NOMO-1 treated with dmso at 0.1 percent for 144 hours (cell line): Measurements from ENCODE around the gene FAM149B1.
"Not testable (repeated sequence)": the region's sequence is repeated elsewhere in the genome, so short reads cannot be mapped to it uniquely, and the experiment has no call there.

Experiments used
- DNase-seq: peaks from one replicate; lab custom pipeline; 2025; ENCODE audit not compliant: unreplicated experiment; lab: John Stamatoyannopoulos, UW

The FAM149B1 gene

GRCh38 chr10:73229567-73229966 lies 61.6 kb downstream of the FAM149B1 start:
- DNase-seq, result peak; percentile 10

GRCh38 chr10:73232887-73233286 lies 65.0 kb downstream of the FAM149B1 start:
- no peak for DNase-seq

- DNase-seq, result no peak
These were observed 66.0 kb downstream of the FAM149B1 start for GRCh38 chr10:73233883-73234282.

GRCh38 chr10:73234695-73235094 lies 66.8 kb downstream of the FAM149B1 start:
- no peak for DNase-seq

- no peak for DNase-seq
These were observed 71.2 kb downstream of the FAM149B1 start for GRCh38 chr10:73238990-73239566.

- DNase-seq, result no peak
These were observed 72.0 kb downstream of the FAM149B1 start for GRCh38 chr10:73239908-73240307.

GRCh38 chr10:73244866-73245477 lies 77.1 kb downstream of the FAM149B1 start:
- DNase-seq, result no peak

- no peak for DNase-seq
These were observed 78.4 kb downstream of the FAM149B1 start for GRCh38 chr10:73246322-73246645.

- peak; percentile 89 for DNase-seq
These were observed 79.0 kb downstream of the FAM149B1 start, which contains the start of gene DNAJC9 for GRCh38 chr10:73246646-73247508. DNAJC9 (minus strand) TSS chr10:73247255; CDS start chr10:73247189, 66 bp downstream.

GRCh38 chr10:73247509-73248258 lies 79.8 kb downstream of the FAM149B1 start:
- DNase-seq, result no peak

GRCh38 chr10:73248259-73248724 lies 80.4 kb downstream of the FAM149B1 start:
- DNase-seq, result no peak

- DNase-seq, result no peak
These were observed 83.9 kb downstream of the FAM149B1 start for GRCh38 chr10:73251683-73252444.

- DNase-seq, result peak; percentile 94
These were observed 84.7 kb downstream of the FAM149B1 start, which contains the start of gene MRPS16 for GRCh38 chr10:73252445-73253224. MRPS16 (minus strand) TSS chr10:73252644; CDS start chr10:73252482, 162 bp downstream.

GRCh38 chr10:73253225-73253555 lies 85.3 kb downstream of the FAM149B1 start:
- no peak for DNase-seq

GRCh38 chr10:73258612-73259011 lies 90.7 kb downstream of the FAM149B1 start:
- not testable (repeated sequence) for DNase-seq

- no peak for DNase-seq
These were observed 93.6 kb downstream of the FAM149B1 start for GRCh38 chr10:73261362-73261995.

- DNase-seq, result no peak
These were observed 94.3 kb downstream of the FAM149B1 start for GRCh38 chr10:73262105-73262730.

GRCh38 chr10:73262880-73263555 lies 95.1 kb downstream of the FAM149B1 start:
- DNase-seq, result no peak
